ENCODE results near the gene PPP3CA. TPM values are rescaled to one million over a fixed set of nuclear protein-coding genes. Genes with fewer than 3 reads are reported as not detected.
A peak's percentile ranks its signal among the peaks of the same experiment; 100 is the strongest.

Gene PPP3CA
- polyA plus RNA-seq, 1 donor from 2014 or later, result 18.0 TPM

- Mint-ChIP-seq H3K36me3 (peaks cover 2% of the 10 kb centered on the region), H3K4me1 (peaks cover 49 to 78% (median 70%) of the 10 kb centered on the region in 3 donors), H3K27ac (peak overlapping the region in 1 of 3 donors; percentile 32), H3K4me3 (peak overlapping the region in 1 of 4 donors; percentile 6), H3K27me3 (no peaks in the 10 kb centered on the region), H3K9me3 (no peaks in the 10 kb centered on the region)
Measured at GRCh38 chr4:101265816-101266172, 81.5 kb downstream of the PPP3CA start.

- Mint-ChIP-seq H3K36me3 (peaks cover 2% of the 10 kb centered on the region), H3K27ac (peak overlapping the region in 2 of 3 donors; percentile 9 to 33), H3K4me1 (peaks cover 53 to 81% (median 74%) of the 10 kb centered on the region in 3 donors), H3K27me3 (no peaks in the 10 kb centered on the region), H3K9me3 (no peaks in the 10 kb centered on the region), H3K4me3 (peak overlapping the region in 1 of 4 donors; percentile 23)
Measured at GRCh38 chr4:101264993-101265815, 82.1 kb downstream of the PPP3CA start.

GRCh38 chr4:101264512-101264911, 82.8 kb downstream of the PPP3CA start:
- H3K4me3 Mint-ChIP-seq, result peak overlapping the region in 1 of 4 donors; percentile 23
- H3K9me3 Mint-ChIP-seq, result no peaks in the 10 kb centered on the region
- H3K27ac Mint-ChIP-seq, result peak overlapping the region in 1 of 3 donors; percentile 55
- H3K4me1 Mint-ChIP-seq, result peaks cover 56 to 82% (median 76%) of the 10 kb centered on the region in 3 donors
- no peaks in the 10 kb centered on the region for H3K27me3 Mint-ChIP-seq
- peaks cover 2% of the 10 kb centered on the region for H3K36me3 Mint-ChIP-seq

DNA sequence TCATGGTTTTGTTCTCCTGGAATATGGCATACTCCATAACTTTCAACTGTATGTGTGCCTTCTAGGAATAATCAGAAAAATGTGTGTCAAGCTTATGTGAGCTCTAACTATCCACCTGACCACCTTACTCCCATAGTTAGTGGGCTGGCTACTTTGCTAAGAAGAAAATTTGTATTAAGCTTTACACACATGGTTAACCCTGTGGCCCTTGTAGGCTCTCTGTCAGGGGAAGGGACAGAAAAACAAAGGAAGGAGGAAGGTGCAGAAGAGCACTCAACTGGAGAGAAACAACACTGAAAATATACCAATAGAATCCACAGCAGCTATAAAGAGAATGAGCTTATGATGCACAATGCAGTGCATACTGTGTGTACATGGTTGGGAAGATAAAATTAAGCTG, 84.6 kb downstream of the PPP3CA start:
- H3K36me3 Mint-ChIP-seq, result peaks cover 2% of the 10 kb centered on the region
- H3K4me1 Mint-ChIP-seq, result peaks cover 67 to 80% (median 79%) of the 10 kb centered on the region in 3 donors
- no peaks in the 10 kb centered on the region for H3K9me3 Mint-ChIP-seq
- peak overlapping the region in 2 of 3 donors; percentile 6 to 65 for H3K27ac Mint-ChIP-seq
- peak overlapping the region in 3 of 4 donors; percentile 25 to 53 (median 26) for H3K4me3 Mint-ChIP-seq
- H3K27me3 Mint-ChIP-seq, result no peaks in the 10 kb centered on the region

- no peaks in the 10 kb centered on the region for H3K36me3 Mint-ChIP-seq
- peak overlapping the region in 2 of 3 donors; percentile 25 to 60 for H3K27ac Mint-ChIP-seq
- H3K4me3 Mint-ChIP-seq, result peak overlapping the region in 2 of 4 donors; percentile 34 to 51
- H3K4me1 Mint-ChIP-seq, result peaks cover 61 to 76% (median 76%) of the 10 kb centered on the region in 3 donors
- no peaks in the 10 kb centered on the region for H3K9me3 Mint-ChIP-seq
- H3K27me3 Mint-ChIP-seq, result no peaks in the 10 kb centered on the region
Measured at GRCh38 chr4:101259876-101260275, 87.5 kb downstream of the PPP3CA start.

DNA sequence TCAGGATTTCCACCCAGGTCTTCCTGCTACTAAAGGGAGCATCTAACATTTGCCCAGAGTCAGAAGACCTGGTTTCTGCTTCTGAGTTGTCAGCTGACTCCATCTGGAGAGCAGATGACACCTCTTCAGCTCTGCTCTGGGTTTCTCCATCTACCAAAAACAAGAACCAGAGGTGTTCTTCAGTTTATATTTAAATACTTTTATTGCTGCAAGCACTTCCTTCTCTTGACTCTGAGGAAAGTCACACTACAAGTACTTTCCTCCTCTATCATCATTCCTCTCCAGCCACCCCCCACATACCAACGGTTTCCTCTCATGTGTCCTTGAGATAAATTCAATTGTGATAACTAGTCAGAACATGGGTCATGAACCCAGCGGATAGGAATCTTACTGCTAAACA, 88.4 kb downstream of the PPP3CA start:
- H3K27me3 Mint-ChIP-seq, result no peaks in the 10 kb centered on the region
- peak overlapping the region; percentile 18 to 59 (median 25) for H3K27ac Mint-ChIP-seq
- H3K9me3 Mint-ChIP-seq, result no peaks in the 10 kb centered on the region
- peaks cover 60 to 73% (median 73%) of the 10 kb centered on the region in 3 donors for H3K4me1 Mint-ChIP-seq
- no peaks in the 10 kb centered on the region for H3K36me3 Mint-ChIP-seq
- peak overlapping the region in 2 of 4 donors; percentile 58 to 67 for H3K4me3 Mint-ChIP-seq

GRCh38 chr4:101256222-101256621, 91.1 kb downstream of the PPP3CA start:
- Mint-ChIP-seq H3K9me3 (no peaks in the 10 kb centered on the region), H3K27me3 (no peaks in the 10 kb centered on the region), H3K4me1 (peaks cover 54 to 74% (median 68%) of the 10 kb centered on the region in 3 donors), H3K36me3 (no peaks in the 10 kb centered on the region), H3K27ac (no peak overlapping the region), H3K4me3 (no peak overlapping the region)

- Mint-ChIP-seq H3K27me3 (no peaks in the 10 kb centered on the region), H3K27ac (no peak overlapping the region), H3K4me3 (peak overlapping the region in 1 of 4 donors; percentile 47), H3K9me3 (no peaks in the 10 kb centered on the region), H3K4me1 (peaks cover 42 to 60% (median 54%) of the 10 kb centered on the region in 3 donors), H3K36me3 (no peaks in the 10 kb centered on the region)
Measured at GRCh38 chr4:101254776-101255175, 92.5 kb downstream of the PPP3CA start.

GRCh38 chr4:101253121-101253520, 94.2 kb downstream of the PPP3CA start:
- Mint-ChIP-seq H3K27ac (no peak overlapping the region), H3K4me1 (peaks cover 29 to 46% (median 40%) of the 10 kb centered on the region in 3 donors), H3K9me3 (no peaks in the 10 kb centered on the region), H3K36me3 (no peaks in the 10 kb centered on the region), H3K27me3 (no peaks in the 10 kb centered on the region), H3K4me3 (peak overlapping the region in 1 of 4 donors; percentile 9)

DNA sequence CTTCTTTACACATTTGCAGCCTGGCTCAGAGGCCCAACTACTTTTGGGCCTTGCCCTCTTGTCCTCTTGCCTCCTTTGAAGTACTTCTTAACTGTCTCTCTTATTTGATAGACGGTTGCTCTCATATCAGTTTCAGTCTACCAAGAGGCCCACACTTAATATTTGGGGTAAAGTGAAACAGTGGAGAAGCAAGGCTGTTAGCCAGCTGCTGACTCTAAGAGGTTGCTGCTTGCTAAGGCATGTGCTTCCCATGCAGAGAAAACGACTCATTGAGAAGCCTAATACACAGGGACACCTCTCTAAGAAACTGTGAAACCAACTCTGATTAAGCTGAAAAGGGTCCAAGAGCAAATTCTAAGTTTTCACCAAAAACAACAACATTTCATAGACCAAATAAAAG, 94.6 kb downstream of the PPP3CA start:
- H3K4me3 Mint-ChIP-seq, result no peak overlapping the region

DNA sequence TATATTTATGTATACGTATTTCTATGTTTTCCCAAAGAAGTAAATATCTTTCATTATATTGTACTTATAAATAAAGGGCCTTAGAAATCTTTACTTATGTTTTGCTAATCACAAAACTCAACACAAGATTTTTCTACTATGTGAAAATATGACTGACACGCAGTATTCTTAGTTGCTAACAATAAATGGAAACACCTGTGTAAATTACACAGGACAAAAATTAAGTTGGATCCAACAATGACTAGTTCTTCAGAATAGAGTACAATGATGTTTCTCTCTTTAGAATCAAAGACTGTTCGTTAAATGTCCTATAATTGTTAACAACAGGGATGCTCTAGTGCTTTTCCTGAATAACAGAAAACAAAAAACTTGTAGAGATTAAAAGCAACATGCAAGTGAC, 96.1 kb downstream of the PPP3CA start:
- Mint-ChIP-seq H3K36me3 (no peaks in the 10 kb centered on the region), H3K4me3 (no peak overlapping the region), H3K9me3 (peaks cover 0 to 2% (median 0%) of the 10 kb centered on the region in 3 donors), H3K27ac (no peak overlapping the region), H3K27me3 (no peaks in the 10 kb centered on the region), H3K4me1 (peaks cover 25 to 43% (median 35%) of the 10 kb centered on the region in 3 donors)

More for the DNA sequence above, 94.6 kb downstream of the PPP3CA start:
- Mint-ChIP-seq H3K27ac (peak overlapping the region in 1 of 3 donors; percentile 25), H3K27me3 (no peaks in the 10 kb centered on the region), H3K9me3 (no peaks in the 10 kb centered on the region), H3K4me1 (peaks cover 26 to 46% (median 38%) of the 10 kb centered on the region in 3 donors), H3K36me3 (no peaks in the 10 kb centered on the region)

DNA sequence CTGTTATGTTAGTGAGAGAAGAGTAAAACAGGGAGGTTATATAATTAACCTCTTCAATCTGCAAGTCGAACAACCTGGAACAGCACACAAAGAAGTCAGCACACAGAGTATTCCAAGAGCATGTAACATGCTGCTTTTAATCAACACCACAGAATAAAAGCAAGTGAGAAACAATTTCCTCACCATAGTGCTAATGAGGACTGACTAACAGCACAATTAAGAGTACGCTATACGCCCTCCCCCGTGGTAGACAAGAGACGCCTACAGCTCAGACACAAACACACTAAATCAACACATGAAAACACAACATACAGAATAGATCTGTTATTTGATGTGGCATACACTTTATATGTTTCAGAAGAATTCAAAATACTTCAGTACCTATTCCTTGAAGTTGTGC, 103.0 kb downstream of the PPP3CA start:
- peaks cover 36 to 47% (median 37%) of the 10 kb centered on the region in 3 donors for H3K4me1 Mint-ChIP-seq
- H3K36me3 Mint-ChIP-seq, result peaks cover 4% of the 10 kb centered on the region
- no peaks in the 10 kb centered on the region for H3K27me3 Mint-ChIP-seq
- H3K4me3 Mint-ChIP-seq, result peak overlapping the region in 1 of 4 donors; percentile 10
- peaks cover 0 to 2% (median 0%) of the 10 kb centered on the region in 3 donors for H3K9me3 Mint-ChIP-seq
- H3K27ac Mint-ChIP-seq, result peak overlapping the region in 1 of 3 donors; percentile 11

- peaks cover 4% of the 10 kb centered on the region for H3K36me3 Mint-ChIP-seq
- H3K9me3 Mint-ChIP-seq, result peaks cover 0 to 2% (median 0%) of the 10 kb centered on the region in 3 donors
- H3K4me3 Mint-ChIP-seq, result no peak overlapping the region
- H3K4me1 Mint-ChIP-seq, result peaks cover 45 to 61% (median 49%) of the 10 kb centered on the region in 3 donors
- no peaks in the 10 kb centered on the region for H3K27me3 Mint-ChIP-seq
- H3K27ac Mint-ChIP-seq, result no peak overlapping the region
Measured at GRCh38 chr4:101242441-101242840, 104.9 kb downstream of the PPP3CA start.

DNA sequence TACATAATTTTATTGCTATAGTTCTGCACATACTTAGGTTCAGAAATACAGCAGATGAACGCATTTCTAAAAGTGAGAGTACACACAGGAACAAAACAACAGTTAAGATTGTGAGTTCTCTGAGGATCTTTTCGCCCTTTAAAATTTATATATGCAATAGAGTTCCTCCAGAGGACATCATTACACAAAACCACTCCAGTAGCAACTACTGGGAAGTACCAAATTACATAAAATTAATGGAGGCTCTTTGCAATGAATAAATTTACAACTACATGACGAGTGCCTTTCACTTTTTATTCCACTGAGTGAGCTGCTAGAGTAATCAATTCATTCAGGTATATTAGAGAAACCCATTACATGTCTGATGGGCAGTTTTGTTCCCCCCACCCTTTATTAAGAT, 107.2 kb downstream of the PPP3CA start:
- Mint-ChIP-seq H3K4me3 (no peak overlapping the region), H3K4me1 (peaks cover 46 to 58% (median 49%) of the 10 kb centered on the region in 3 donors), H3K27ac (no peak overlapping the region)

DNA sequence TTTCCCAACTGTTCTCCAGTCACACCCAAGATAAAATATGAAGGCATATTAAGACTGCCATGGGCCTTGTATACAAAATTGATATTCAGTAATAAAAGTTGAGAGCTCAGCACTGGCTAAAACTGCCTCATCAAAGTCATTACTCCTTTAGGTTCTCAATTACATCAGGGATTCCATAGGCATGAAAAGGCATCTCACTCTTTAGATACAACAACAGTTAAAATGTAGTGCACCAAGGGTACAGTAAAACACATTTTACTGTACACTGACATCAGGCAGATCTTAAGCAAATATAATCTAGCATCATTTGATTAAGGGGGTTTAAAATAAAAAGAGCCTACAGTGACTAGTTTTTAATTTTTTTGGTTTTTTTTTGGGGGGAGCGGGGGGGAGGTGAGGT, 107.7 kb downstream of the PPP3CA start:
- H3K4me3 Mint-ChIP-seq, result peak overlapping the region in 1 of 4 donors; percentile 4
- H3K36me3 Mint-ChIP-seq, result peaks cover 3% of the 10 kb centered on the region
- peaks cover 45 to 56% (median 47%) of the 10 kb centered on the region in 3 donors for H3K4me1 Mint-ChIP-seq
- peak overlapping the region in 2 of 3 donors; percentile 35 to 41 for H3K27ac Mint-ChIP-seq
- H3K27me3 Mint-ChIP-seq, result no peaks in the 10 kb centered on the region
- H3K9me3 Mint-ChIP-seq, result no peaks in the 10 kb centered on the region

More for the DNA sequence above, 107.2 kb downstream of the PPP3CA start:
- no peaks in the 10 kb centered on the region for H3K9me3 Mint-ChIP-seq
- H3K27me3 Mint-ChIP-seq, result no peaks in the 10 kb centered on the region
- H3K36me3 Mint-ChIP-seq, result peaks cover 3% of the 10 kb centered on the region

Data from IgD-negative memory B cell (primary cell).